HepG2 (cell line): ENCODE measurements around the gene ADCY10.

Experiments
- ELF1 ChIP-seq: sonication (generic); formaldehyde crosslinking; IDR thresholded peaks from 2 replicates; pipeline ENCODE4 v1.4.0; 2020; ENCODE audit warnings: missing genetic modification reagents
- EZH2 ChIP-seq: conservative IDR thresholded peaks from 2 replicates; pipeline ENCODE4 v1.6.1; 2012; ENCODE audit warnings: mild to moderate bottlenecking, low read depth, low read length, moderate library complexity
- JUND ChIP-seq: sonication (generic); formaldehyde crosslinking; IDR thresholded peaks from 2 replicates; pipeline ENCODE4 v1.8.0; 2022; ENCODE audit warnings: mild to moderate bottlenecking, missing genetic modification reagents
- MTA1 ChIP-seq: sonication (generic); formaldehyde crosslinking; IDR thresholded peaks from 2 replicates; pipeline ENCODE4 v1.4.0; 2020; ENCODE audit warnings: missing genetic modification reagents, mild to moderate bottlenecking, borderline replicate concordance
- POLR2AphosphoS5 ChIP-seq: IDR thresholded peaks from 2 replicates; pipeline ENCODE4 v1.6.1; 2012; ENCODE audit warnings: low read depth, low read length
- SMAD3 ChIP-seq: sonication (generic); formaldehyde crosslinking; IDR thresholded peaks from 2 replicates; pipeline ENCODE4 v1.4.0; 2020; ENCODE audit warnings: missing genetic modification reagents
- SRSF1 ChIP-seq: fragments of 200-400 bp; formaldehyde crosslinking; optimal IDR thresholded peaks from 2 replicates; pipeline ENCODE3; 2017; ENCODE audit warnings: mild to moderate bottlenecking, low read depth, low read length, moderate library complexity
- TCF7L2 ChIP-seq: IDR thresholded peaks from 2 replicates; pipeline ENCODE4 v1.6.1; 2011; ENCODE audit warnings: mild to moderate bottlenecking, low read depth, low read length, moderate library complexity
- ZSCAN29 ChIP-seq: sonication (generic); formaldehyde crosslinking; conservative IDR thresholded peaks from 2 replicates; pipeline ENCODE4 v1.4.0; 2020; ENCODE audit warnings: mild to moderate bottlenecking, missing genetic modification reagents
- TF ChIP-seq, protein P1 (sequence below): sonication (generic); formaldehyde crosslinking; IDR thresholded peaks from 2 replicates; pipeline ENCODE4 v1.4.0; 2020; ENCODE audit warnings: mild to moderate bottlenecking, missing genetic modification reagents
- TF ChIP-seq, protein P2 (sequence below): sonication (generic); formaldehyde crosslinking; IDR thresholded peaks from 2 replicates; pipeline ENCODE4 v1.9.0; 2021; ENCODE audit warnings: missing genetic modification reagents, borderline replicate concordance
- TF ChIP-seq, protein P3 (sequence below): sonication (generic); formaldehyde crosslinking; IDR thresholded peaks from 2 replicates; pipeline ENCODE4 v1.5.0; 2020; ENCODE audit warnings: mild to moderate bottlenecking, missing genetic modification reagents, moderate library complexity

DNA sequence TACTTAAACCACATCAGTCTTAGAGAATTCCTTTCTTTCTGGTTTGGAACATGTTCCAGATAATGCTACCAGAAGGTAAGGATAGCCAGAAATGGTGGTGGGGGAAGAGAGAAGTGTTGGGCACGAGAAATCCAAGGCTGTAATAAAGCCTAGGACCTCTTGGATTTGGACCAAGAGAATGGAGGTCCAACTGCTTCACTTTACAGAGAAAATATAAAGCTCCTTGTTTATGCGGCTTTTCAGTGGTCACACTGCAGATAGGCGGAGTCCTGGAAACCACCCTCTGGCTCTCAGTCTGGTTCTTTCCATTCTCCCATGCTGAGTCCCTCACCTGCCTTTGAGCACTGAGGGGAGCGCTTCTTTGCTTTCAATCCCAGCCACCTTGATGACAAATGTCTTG lies 87.8 kb downstream of the ADCY10 start:
- TF ChIP-seq EZH2: no peak
- no peak for TF ChIP-seq MTA1
- TF ChIP-seq, protein P1, sequence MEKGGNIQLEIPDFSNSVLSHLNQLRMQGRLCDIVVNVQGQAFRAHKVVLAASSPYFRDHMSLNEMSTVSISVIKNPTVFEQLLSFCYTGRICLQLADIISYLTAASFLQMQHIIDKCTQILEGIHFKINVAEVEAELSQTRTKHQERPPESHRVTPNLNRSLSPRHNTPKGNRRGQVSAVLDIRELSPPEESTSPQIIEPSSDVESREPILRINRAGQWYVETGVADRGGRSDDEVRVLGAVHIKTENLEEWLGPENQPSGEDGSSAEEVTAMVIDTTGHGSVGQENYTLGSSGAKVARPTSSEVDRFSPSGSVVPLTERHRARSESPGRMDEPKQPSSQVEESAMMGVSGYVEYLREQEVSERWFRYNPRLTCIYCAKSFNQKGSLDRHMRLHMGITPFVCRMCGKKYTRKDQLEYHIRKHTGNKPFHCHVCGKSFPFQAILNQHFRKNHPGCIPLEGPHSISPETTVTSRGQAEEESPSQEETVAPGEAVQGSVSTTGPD (CRISPR knock-in tag): no peak
- TF ChIP-seq, protein P2, sequence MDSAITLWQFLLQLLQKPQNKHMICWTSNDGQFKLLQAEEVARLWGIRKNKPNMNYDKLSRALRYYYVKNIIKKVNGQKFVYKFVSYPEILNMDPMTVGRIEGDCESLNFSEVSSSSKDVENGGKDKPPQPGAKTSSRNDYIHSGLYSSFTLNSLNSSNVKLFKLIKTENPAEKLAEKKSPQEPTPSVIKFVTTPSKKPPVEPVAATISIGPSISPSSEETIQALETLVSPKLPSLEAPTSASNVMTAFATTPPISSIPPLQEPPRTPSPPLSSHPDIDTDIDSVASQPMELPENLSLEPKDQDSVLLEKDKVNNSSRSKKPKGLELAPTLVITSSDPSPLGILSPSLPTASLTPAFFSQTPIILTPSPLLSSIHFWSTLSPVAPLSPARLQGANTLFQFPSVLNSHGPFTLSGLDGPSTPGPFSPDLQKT (CRISPR knock-in tag): no peak
- no peak for TF ChIP-seq SMAD3 (CRISPR knock-in tag)
- TF ChIP-seq, protein P3, sequence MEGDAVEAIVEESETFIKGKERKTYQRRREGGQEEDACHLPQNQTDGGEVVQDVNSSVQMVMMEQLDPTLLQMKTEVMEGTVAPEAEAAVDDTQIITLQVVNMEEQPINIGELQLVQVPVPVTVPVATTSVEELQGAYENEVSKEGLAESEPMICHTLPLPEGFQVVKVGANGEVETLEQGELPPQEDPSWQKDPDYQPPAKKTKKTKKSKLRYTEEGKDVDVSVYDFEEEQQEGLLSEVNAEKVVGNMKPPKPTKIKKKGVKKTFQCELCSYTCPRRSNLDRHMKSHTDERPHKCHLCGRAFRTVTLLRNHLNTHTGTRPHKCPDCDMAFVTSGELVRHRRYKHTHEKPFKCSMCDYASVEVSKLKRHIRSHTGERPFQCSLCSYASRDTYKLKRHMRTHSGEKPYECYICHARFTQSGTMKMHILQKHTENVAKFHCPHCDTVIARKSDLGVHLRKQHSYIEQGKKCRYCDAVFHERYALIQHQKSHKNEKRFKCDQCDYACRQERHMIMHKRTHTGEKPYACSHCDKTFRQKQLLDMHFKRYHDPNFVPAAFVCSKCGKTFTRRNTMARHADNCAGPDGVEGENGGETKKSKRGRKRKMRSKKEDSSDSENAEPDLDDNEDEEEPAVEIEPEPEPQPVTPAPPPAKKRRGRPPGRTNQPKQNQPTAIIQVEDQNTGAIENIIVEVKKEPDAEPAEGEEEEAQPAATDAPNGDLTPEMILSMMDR: no peak
- no peak for TF ChIP-seq SRSF1
- TF ChIP-seq JUND (CRISPR knock-in tag): no peak
- TF ChIP-seq ELF1 (CRISPR knock-in tag): no peak
- no peak for TF ChIP-seq POLR2AphosphoS5
- no peak for TF ChIP-seq ZSCAN29 (CRISPR knock-in tag)
- TF ChIP-seq TCF7L2: no peak
